GM21717 (cell line): ENCODE measurements around the gene SH3PXD2A.
"Not testable (repeated sequence)": the region's sequence is repeated elsewhere in the genome, so short reads cannot be mapped to it uniquely, and the experiment has no call there.

Source experiments
- ATAC-seq: cut with Tn5 transposase; IDR thresholded peaks from one replicate; pipeline ENCODE4 v1.9.1; 2021; ENCODE audit warnings: mild to moderate bottlenecking, moderate library complexity; ENCODE audit not compliant: unreplicated experiment

Gene SH3PXD2A

DNA sequence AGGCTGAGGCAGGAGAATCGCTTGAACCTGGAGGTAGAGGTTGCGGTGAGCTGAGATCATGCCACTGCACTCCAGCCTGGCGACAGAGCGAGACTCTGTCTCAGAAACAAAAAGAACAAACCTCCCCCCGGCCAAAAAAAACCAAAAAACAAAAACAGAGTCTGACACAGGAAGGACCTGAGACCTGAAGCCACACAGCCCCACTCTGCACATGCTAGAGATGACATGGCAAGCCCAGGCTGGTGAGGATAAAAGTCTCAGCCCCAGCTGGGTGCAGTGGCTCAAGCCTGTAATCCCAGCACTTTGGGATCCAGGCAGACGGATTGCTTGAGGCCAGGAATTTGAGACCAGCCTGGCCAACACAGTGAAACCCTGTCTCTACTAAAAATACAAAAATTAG is 222.5 kb downstream of the SH3PXD2A start:
- not testable (repeated sequence) for ATAC-seq

GRCh38 chr10:103632247-103632642 is 223.1 kb downstream of the SH3PXD2A start:
- no peak for ATAC-seq

GRCh38 chr10:103630156-103630555 is 225.2 kb downstream of the SH3PXD2A start:
- no peak for ATAC-seq

- ATAC-seq, result no peak
Measured at GRCh38 chr10:103629581-103629980, 225.8 kb downstream of the SH3PXD2A start.

GRCh38 chr10:103627893-103628292 is 227.5 kb downstream of the SH3PXD2A start:
- no peak for ATAC-seq

DNA sequence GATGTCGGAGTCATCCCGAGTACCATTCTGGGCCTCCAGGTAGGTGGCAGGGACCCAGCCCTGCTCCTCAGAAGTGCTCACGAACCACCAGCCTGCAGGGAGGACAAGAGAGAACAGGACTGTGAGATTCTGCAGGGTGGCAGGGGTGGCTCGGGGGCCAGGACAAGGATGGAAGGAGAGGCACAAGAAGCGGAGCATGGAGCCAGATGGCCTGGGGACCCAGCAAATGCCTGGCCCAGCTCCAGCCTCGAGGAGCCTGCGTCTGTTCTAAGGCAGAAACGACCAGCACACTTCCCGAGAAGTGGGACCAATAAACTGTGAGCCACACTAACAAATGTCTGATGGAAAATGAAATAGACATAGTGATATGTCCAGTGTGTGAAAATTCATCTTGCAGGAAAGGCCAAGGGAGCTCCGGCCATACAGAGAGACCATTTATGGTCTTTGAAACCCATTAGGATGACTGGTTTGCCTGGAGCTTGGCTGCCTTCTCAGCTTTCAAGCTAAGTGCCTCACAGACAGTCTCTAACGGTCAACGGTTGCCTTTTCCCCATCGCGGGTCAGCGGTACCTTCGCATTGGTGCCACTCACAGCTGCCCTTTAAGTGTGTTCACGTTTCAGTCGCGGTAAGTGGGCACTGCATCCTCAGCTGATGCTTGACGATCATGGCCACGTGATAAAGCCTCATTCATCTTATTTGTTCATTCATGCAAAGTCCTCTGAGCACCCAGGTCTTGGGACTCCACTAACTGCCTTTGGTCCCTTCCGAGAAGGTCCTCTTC is 228.1 kb downstream of the SH3PXD2A start:
- no peak for ATAC-seq

- ATAC-seq, result no peak
Measured at GRCh38 chr10:103626178-103626577, 229.2 kb downstream of the SH3PXD2A start.

DNA sequence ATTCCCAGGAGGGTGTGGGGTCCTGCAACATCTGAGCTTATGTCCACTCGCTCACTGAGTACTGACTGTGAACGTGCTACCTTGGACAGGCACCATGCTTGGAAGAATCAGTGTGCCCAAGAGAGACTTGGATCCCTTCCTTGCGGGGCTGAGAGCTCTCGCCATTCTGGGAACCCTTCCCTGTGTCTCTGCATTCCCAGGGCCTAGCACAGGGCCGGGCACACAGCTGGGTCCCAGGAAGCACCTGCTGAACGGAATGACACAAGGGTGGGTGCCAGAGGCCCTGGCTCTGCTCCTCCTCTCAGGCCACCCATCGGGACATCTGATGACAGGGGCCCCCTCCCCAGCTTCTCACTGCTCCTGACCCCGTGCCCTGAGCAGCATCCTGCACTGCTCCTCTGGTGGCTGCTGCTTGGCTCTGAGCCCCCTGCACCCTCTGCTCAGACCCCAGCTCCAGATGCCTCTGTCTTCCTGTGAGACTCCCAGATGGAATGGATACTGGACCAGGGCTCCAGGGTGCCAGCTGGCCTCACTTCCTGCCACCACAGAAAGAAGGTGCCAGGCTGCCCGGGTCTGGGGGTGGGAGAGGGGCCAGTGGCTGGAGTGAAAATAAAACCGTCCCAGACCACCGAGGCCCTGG is 232.3 kb downstream of the SH3PXD2A start:
- ATAC-seq, result no peak

DNA sequence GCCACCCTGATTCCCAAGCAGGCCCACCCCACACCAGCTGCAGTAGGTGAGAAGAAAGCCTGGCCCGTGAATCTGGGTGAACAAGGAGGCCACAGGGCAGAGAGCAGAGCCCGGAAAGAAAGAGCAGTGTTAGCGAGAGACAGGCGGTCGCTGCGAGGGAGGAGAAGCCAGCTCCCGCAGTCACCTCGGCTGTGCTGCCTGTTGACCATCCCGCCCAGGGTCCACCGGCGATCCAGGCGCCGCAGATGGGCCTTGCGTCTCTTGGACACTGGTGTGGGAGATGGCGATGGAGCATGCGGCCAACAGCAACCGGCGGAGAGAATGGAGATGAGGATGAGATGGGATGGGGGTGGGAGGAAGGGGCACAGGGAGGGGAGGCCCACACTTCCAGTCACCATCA is 233.1 kb downstream of the SH3PXD2A start:
- no peak for ATAC-seq

DNA sequence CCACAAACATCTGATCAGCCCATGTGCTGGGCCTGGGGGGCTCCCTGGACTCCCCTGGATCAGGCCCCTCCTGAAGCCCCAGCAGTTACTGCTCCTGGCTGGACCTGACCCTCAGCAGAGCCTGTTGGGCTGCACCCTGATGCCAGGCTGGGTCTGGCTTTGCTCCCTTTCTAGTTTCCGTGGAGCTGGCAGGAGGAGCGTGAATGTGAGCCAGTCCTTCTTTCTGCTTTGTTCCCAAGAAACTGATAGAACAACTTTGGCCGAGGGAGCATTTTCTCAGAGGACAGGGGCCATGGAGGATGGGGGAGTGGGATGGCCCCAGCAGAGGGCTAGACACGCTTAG is 233.6 kb downstream of the SH3PXD2A start:
- no peak for ATAC-seq

DNA sequence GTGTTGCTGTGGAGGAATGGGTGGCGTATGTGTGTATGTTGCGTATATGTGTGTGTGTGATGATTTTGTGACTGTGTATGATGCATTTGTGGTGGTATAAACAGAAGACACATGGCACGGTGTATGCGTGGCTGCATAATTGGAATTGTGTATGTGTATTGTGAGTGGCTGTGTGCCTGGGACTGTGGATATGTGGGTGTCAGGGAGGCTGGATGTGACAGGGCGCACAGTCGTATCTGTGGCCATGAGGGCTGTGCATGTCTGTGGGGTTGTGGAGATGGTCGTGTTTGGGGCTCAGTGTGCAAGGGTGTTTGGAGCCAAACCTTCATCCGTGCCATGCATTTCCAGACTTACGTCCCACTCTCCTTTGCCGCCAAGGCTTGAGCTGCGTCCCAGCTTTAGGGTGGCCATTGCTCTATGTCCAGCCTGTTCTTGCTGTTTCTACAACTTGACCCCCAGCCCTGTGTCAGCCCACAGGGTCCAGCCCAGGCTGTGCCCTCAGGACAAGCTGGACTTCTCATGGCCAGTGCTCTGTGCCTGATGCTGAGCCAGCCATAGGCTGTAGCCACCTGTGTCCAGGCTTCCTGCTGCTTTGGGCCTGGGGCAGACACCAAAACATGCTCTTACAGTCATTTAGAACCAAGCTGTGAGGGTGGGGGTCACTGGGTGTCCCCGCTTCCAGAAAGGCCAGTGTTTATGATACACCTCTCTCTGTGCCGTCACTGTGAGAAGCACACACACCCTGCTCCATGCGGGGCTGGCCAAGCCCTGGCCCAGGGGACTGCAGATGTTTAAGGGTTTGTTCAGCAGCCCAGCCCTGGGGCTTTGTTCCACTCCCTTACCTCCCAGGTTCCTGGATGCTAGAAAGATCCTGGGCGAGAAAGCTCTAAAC is 234.2 kb downstream of the SH3PXD2A start:
- ATAC-seq, result no peak

GRCh38 chr10:103620352-103620740 is 235.0 kb downstream of the SH3PXD2A start:
- no peak for ATAC-seq

DNA sequence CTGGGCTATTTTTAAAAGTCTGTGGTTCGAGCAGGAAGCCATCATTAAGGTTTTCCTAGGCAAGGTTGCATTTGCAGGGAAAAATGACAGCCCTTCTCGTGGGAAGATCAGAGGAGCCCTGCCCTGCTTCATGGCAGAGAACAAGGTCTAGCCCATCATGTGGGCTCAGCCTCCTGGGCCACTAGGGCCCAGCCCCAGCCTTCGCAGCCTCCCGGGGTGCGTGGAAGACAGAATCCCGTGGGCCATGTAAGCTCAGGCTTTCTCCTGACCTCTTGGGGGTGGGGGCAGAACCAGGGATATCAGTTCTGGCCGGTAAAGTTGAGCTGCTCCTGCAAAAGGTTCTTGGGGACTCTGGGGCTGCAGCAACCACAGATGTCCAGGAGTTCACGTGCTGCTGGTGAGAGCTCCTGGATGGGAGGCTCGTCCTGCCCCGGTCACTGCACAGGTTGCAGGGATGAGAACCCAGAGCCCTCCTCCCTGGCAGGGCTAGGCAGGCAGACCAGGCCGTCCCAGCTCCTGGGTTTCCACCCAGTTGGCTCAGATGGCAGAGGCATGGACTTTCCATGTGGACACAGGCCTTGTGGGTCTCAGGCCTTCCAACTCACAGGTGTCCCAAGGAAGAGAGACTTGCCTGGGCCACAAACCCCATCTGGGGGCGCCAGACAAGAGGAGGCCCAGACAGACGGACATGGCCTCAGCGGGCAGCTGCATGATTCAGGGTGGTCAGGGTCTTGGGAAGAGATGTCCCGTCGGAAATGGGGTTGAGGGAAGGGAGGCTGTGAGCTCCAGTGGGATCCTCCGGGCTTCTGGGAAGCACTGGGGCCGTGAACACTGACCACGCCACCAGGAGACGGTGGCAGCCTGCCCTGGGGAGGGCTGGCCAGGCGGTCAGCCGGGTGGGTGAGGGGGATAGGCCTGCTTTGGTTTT is 235.7 kb downstream of the SH3PXD2A start:
- no peak for ATAC-seq

- no peak for ATAC-seq
Measured at GRCh38 chr10:103618575-103619423, 236.6 kb downstream of the SH3PXD2A start.

GRCh38 chr10:103617602-103618385 is 237.6 kb downstream of the SH3PXD2A start:
- no peak for ATAC-seq

DNA sequence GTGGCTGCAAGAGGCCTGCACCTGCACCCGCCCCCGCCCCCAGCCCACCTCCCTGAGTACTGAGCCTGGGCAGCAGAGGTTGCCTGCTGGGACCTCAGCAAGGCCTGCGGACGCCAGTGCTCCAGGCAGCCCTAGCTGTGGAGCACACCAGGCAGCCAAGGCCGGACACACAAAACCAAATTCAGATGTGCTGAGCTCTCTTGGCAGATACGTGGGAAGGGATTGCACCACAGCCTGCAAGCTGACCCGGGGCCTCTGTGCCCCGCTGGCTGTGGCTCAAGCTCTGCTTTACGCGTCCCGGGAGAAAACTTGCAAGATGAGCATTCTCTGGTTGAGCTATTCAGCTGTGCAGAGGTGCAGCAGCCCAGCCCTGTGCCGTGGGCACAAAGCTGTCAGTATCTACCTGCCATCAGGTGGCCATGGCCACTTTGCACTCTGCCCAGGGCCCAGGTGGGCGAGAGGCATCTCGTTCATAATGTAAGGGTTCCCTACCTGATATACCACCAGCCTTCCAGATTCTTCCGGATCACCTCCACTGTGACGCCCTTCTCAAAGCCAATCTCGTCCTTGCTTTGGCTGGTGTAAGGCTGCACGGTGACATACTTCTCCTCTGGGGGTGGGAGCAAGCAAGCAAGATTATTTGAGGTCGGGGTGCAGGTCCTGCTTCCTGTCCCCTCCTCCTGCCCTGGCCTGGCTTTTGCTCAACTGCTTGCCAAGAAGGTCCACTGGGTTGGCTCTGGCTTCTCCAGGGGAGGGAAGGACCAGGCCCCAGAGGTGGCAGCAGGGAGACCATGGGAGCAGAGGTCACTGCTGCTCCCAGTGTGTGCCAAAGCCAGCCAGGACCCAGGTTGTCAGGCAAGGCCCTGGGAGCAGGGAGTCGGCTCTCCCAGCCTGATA is 238.4 kb downstream of the SH3PXD2A start:
- ATAC-seq, result no peak

DNA sequence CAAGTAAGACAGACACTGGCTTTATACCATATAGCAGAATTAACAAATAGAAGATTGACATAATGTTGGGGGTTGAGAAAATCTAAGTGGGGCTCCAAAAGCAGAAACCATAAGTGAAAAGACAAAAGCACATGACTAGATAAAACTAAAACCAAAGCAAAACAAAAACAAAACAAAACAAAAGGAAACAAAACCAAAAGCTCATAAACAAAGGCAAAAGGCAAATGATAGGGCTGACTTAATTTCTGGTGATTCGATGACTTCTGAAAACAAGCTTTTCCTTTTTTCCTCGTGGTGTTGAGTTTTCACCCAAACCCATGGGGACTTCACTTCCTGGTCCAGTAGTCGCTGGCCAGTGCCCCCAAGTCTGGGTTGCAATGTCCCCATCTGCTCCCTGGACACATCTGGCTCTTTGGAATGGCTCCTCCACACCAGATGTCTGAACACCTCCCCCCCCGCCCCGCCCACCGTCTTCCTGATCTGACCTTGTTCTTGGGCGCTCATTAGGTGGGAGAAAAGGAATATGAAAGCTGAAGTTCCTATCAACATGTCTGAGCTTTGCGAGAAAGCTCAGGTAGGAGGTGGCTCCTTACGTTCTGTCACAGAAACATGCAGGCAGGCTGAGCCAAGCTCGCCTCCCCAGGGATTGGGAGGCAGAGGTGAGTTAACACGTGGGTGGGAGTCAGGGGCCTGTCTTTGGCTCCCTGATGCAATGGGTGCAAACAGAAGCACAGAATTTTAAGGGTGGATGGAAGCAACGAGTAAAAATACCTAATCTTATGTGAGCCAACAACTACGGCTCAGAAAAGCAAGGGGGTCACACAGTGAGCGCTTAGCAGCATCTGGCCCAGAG is 240.8 kb downstream of the SH3PXD2A start:
- ATAC-seq, result no peak
